Measurements from ENCODE around the gene INS. TPM values are rescaled to one million over a fixed set of nuclear protein-coding genes. Genes with fewer than 3 reads are reported as not detected.

The INS gene
- total and polyA plus RNA-seq, 4 donors = 0.16 to 0.37 TPM; not detected in 2

GRCh38 chr11:2129699-2130366 lies 31.2 kb downstream of the INS start:
- TF ChIP-seq RXRA (IDR thresholded peaks at IDR 0.05) (no peak), CTCF (IDR thresholded peaks at IDR 0.05; ENCODE audit: low read depth, low read length, missing input control) (no peak), SP1 (IDR thresholded peaks at IDR 0.05) (no peak), FOXA1 (IDR thresholded peaks at IDR 0.05) (no peak), YY1 (IDR thresholded peaks at IDR 0.05) (no peak), RAD21 (IDR thresholded peaks at IDR 0.05) (no peak), JUND (IDR thresholded peaks at IDR 0.05) (no peak), GABPA (IDR thresholded peaks at IDR 0.05 in 1 of 2, conservative IDR thresholded peaks at IDR 0.05 in 1 of 2) (no peak), NR2F2 (IDR thresholded peaks at IDR 0.05) (no peak), HNF4A (conservative IDR thresholded peaks at IDR 0.05) (no peak), FOXA2 (IDR thresholded peaks at IDR 0.05) (no peak), TAF1 (conservative IDR thresholded peaks at IDR 0.05) (no peak), HNF4G (IDR thresholded peaks at IDR 0.05) (no peak), EGR1 (IDR thresholded peaks at IDR 0.05; ENCODE audit: low read depth in 2 of 2) (no peak), ZBTB33 (IDR thresholded peaks at IDR 0.05) (no peak), MAX (IDR thresholded peaks at IDR 0.05) (no peak)
- TF ChIP-seq, protein P1, sequence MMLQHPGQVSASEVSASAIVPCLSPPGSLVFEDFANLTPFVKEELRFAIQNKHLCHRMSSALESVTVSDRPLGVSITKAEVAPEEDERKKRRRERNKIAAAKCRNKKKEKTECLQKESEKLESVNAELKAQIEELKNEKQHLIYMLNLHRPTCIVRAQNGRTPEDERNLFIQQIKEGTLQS (IDR thresholded peaks at IDR 0.05) = no peak
- TF ChIP-seq, protein P2, sequence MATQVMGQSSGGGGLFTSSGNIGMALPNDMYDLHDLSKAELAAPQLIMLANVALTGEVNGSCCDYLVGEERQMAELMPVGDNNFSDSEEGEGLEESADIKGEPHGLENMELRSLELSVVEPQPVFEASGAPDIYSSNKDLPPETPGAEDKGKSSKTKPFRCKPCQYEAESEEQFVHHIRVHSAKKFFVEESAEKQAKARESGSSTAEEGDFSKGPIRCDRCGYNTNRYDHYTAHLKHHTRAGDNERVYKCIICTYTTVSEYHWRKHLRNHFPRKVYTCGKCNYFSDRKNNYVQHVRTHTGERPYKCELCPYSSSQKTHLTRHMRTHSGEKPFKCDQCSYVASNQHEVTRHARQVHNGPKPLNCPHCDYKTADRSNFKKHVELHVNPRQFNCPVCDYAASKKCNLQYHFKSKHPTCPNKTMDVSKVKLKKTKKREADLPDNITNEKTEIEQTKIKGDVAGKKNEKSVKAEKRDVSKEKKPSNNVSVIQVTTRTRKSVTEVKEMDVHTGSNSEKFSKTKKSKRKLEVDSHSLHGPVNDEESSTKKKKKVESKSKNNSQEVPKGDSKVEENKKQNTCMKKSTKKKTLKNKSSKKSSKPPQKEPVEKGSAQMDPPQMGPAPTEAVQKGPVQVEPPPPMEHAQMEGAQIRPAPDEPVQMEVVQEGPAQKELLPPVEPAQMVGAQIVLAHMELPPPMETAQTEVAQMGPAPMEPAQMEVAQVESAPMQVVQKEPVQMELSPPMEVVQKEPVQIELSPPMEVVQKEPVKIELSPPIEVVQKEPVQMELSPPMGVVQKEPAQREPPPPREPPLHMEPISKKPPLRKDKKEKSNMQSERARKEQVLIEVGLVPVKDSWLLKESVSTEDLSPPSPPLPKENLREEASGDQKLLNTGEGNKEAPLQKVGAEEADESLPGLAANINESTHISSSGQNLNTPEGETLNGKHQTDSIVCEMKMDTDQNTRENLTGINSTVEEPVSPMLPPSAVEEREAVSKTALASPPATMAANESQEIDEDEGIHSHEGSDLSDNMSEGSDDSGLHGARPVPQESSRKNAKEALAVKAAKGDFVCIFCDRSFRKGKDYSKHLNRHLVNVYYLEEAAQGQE (IDR thresholded peaks at IDR 0.05) = no peak
- DNase-seq (ENCODE audit: low spot score) = peak; percentile 67
- Histone ChIP-seq H3K27me3 (ENCODE audit: control insufficient read depth in 4 of 4, insufficient read depth in 4 of 4, low read length in 3 of 4) (no peaks in the 10 kb centered on the region), H3K36me3 (ENCODE audit: control insufficient read depth in 4 of 4, insufficient read depth in 3 of 4, low read depth in 1 of 4, low read length in 3 of 4) (peaks cover 5 to 30% (median 22%) of the 10 kb centered on the region in 4 donors), H3K9ac (ENCODE audit: low read depth in 1 of 2, low read length in 2 of 2) (no peak overlapping the region), H3K4me1 (ENCODE audit: control insufficient read depth in 4 of 4, insufficient read depth in 4 of 4, low read length in 3 of 4) (peaks cover 0 to 21% (median 11%) of the 10 kb centered on the region in 4 donors), H3K27ac (ENCODE audit: low read depth in 1 of 2, low read length in 2 of 2) (no peak overlapping the region), H3K9me3 (ENCODE audit: control insufficient read depth in 4 of 4, low read length in 3 of 4) (no peaks in the 10 kb centered on the region), H3K4me3 (ENCODE audit: low read depth in 1 of 3, low read length in 3 of 3) (no peak overlapping the region)
- 93% methylated on average over 25 of the region's 25 CpGs for WGBS

Data from liver (tissue), 9 donors.